Measurements from ENCODE around the gene ZDHHC4.

- TF ChIP-seq POLR2A (IDR thresholded peaks at IDR 0.05) (no peak), CTCF (IDR thresholded peaks at IDR 0.05) (no peak)
Observed at GRCh38 chr7:6634021-6634420, 56.8 kb downstream of the ZDHHC4 start.
